Spleen (tissue), 11 donors: ENCODE measurements around the gene FOXF1. TPM values are rescaled to one million over a fixed set of nuclear protein-coding genes. Genes with fewer than 3 reads are reported as not detected.
A peak's percentile ranks its signal among the peaks of the same experiment; 100 is the strongest.

Experiments used
- DNase-seq: peaks from one replicate; pipeline ENCODE4 v3.0.0-alpha.2; 2020
- H3K27ac ChIP-seq, 8 donors: fragments of 200-600 bp; sonication (generic) in 7 of 8; 1 replicate in 4 of 8; 2 replicates in 4 of 8; pipeline versions ENCODE4 v1.5.0 to v1.8.0; 2016 to 2021; ENCODE audit warnings: inconsistent platforms in 4 of 8, mild to moderate bottlenecking in 4 of 8, moderate library complexity in 1 of 8
- H3K27me3 ChIP-seq, 7 donors: fragments of 200-600 bp; sonication (generic) in 6 of 7; replicated peaks in 1 of 7; 1 replicate in 4 of 7; 2 replicates in 3 of 7; pipeline versions ENCODE4 v1.5.0 to v1.8.0; 2016 to 2021; ENCODE audit warnings: inconsistent platforms in 3 of 7, mild to moderate bottlenecking in 1 of 7
- H3K36me3 ChIP-seq, 6 donors: fragments of 200-600 bp; sonication (generic) in 5 of 6; 1 replicate in 4 of 6; 2 replicates in 2 of 6; pipeline versions ENCODE4 v1.5.0 to v1.8.0; 2016 to 2021; ENCODE audit warnings: inconsistent platforms in 2 of 6
- H3K4me1 ChIP-seq, 6 donors: fragments of 200-600 bp; sonication (generic) in 5 of 6; 1 replicate in 3 of 6; 2 replicates in 3 of 6; pipeline versions ENCODE4 v1.5.0 to v1.8.0; 2016 to 2021; ENCODE audit warnings: inconsistent platforms in 3 of 6
- H3K4me3 ChIP-seq, 8 donors: fragments of 200-600 bp; sonication (generic) in 7 of 8; 1 replicate in 4 of 8; 2 replicates in 4 of 8; pipeline versions ENCODE4 v1.5.0 to v1.8.0; 2016 to 2021; ENCODE audit warnings: inconsistent platforms in 4 of 8, mild to moderate bottlenecking in 4 of 8, moderate library complexity in 2 of 8
- H3K9me3 ChIP-seq, 8 donors: fragments of 200-600 bp; sonication (generic) in 7 of 8; 1 replicate in 4 of 8; 2 replicates in 4 of 8; pipeline versions ENCODE4 v1.5.0 to v1.8.0; 2016 to 2021; ENCODE audit warnings: inconsistent platforms in 4 of 8
- CTCF ChIP-seq, 11 experiments: fragments of 200-600 bp in 7 of 11; fragments of 450-650 bp in 4 of 11; sonication (generic) in 4 of 11; IDR thresholded peaks in 8 of 11; conservative IDR thresholded peaks in 3 of 11; 1 replicate in 7 of 11; 2 replicates in 4 of 11; pipeline versions ENCODE4 v1.4.0 to v1.8.0; 2016 to 2021; ENCODE audit warnings: antibody characterized with exemption in 11 of 11, inconsistent platforms in 4 of 11, mild to moderate bottlenecking in 1 of 11
- POLR2A ChIP-seq, 3 donors: fragments of 450-650 bp; IDR thresholded peaks; one replicate each; pipeline ENCODE4 v1.5.1; 2017; ENCODE audit warnings: antibody characterized with exemption in 3 of 3, mild to moderate bottlenecking in 1 of 3
- POLR2AphosphoS5 ChIP-seq, 3 donors: sonication (generic); formaldehyde crosslinking; IDR thresholded peaks; one replicate each; pipeline ENCODE4 v1.5.1; 2017; ENCODE audit warnings: antibody characterized with exemption in 3 of 3
- WGBS, 5 donors: extraction: QIAGEN DNeasy Blood & Tissue Kit in 3 of 5; methylation state at CpG; one replicate each; pipeline versions ENCODE4 v1.1.5 to v1.1.7; 2013 to 2018; 5-methylcytosine and 5-hydroxymethylcytosine counted together
- intact Hi-C: fragments of 100-400 bp; cut with DNase I; formaldehyde crosslinking; loops from one replicate; pipeline ENCODE4 v1.15.0; 2023; ENCODE audit warnings: low total_unique reads
- polyA plus RNA-seq, 3 donors: library from polyadenylated mRNA; stranded (reverse); fragments of 200-250 nt; gene quantifications; one replicate each; pipeline ENCODE4 v1.2.1, GENCODE V29; 2013
- total RNA-seq, 7 donors: library from RNA; depleted of rRNA in 3 of 7; stranded (reverse); fragments of >200 nt in 3 of 7; fragmentation: NEBNext Ultra II Directional in 4 of 7; extraction: Animal tissue kit (Norgen Biotek cat#: 25700) in 4 of 7; gene quantifications; one replicate each; pipeline versions ENCODE4 v1.1.0 to v1.2.1, GENCODE V29; 2016 to 2021
- donor health status: healthy with polysubstance abuse.
- donor health status: DM: no; HTN: no; CAD: no; lungs with moderate emphysema.
- donor health status: DM: no; HTN: no; CAD: no.
- donor health status: Bipolar disorder and iron deficiency.
- donor health status: healthy.
- donor health status: DM: no; HTN: no; CAD: no.
- donor health status: DM: yes; HTN: yes; CAD: no.

Gene FOXF1
- total and polyA plus RNA-seq, 10 donors = 0.33 to 2.2 (median 0.68) TPM

DNA sequence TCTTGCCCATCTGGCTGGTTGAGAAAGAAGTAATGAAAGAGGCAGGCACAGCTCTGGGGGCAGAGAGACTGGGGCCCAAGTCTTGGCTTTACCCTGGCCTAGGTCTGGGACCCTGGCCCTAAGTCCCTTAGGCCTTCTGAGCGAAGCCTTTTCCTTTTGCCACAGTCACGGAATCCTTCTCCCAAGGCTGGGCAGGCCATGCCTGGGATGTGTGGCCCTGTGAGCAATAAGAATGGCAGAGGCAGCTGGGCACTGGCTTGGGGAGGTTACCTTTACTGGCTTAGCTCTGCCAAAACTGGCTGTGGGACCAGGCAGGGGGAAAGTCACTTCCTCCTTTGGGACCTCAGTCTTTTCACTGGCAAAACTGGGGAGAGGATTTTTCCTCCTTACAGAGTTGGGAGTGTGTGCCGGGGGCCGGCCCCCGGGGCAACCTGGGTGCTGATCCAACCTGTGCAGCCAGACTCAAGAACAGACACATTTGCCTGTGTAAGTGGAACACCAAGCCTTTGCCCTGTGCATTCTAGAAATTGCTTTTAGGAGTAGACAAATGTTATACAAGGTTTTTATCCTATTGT is 12.9 kb downstream of the FOXF1 start:
- intact Hi-C loops = loop anchor here (5.0 to 10.0 kb wide), 2 partner anchors 451 to 478 kb away; no protein-coding TSS in a partner anchor
- Histone ChIP-seq H3K27me3 (peaks cover 0 to 57% (median 28%) of the 10 kb centered on the region in 7 donors), H3K4me1 (peaks cover 10 to 17% (median 13%) of the 10 kb centered on the region in 6 donors), H3K9me3 (no peaks in the 10 kb centered on the region), H3K4me3 (no peak overlapping the region), H3K27ac (no peak overlapping the region), H3K36me3 (peaks cover 0 to 1% (median 0%) of the 10 kb centered on the region in 6 donors)
- DNase-seq = peak; percentile 42
- 75 to 80% (median 78%) methylated on average over 5 of the region's 5 CpGs for WGBS, 5 donors
- TF ChIP-seq POLR2A (IDR thresholded peaks at IDR 0.05) = no peak
- no peak for TF ChIP-seq CTCF (IDR thresholded peaks at IDR 0.05 in 8 of 11, conservative IDR thresholded peaks at IDR 0.05 in 3 of 11)
- no peak for TF ChIP-seq POLR2AphosphoS5 (IDR thresholded peaks at IDR 0.05)

- Histone ChIP-seq H3K36me3 (peaks cover 0 to 9% (median 0%) of the 10 kb centered on the region in 6 donors), H3K27me3 (peaks cover 0 to 50% (median 26%) of the 10 kb centered on the region in 7 donors), H3K4me1 (peaks cover 10 to 17% (median 13%) of the 10 kb centered on the region in 6 donors), H3K9me3 (no peaks in the 10 kb centered on the region), H3K4me3 (no peak overlapping the region), H3K27ac (no peak overlapping the region)
- 77 to 84% (median 80%) methylated on average over 6 of the region's 6 CpGs for WGBS, 5 donors
- no peak for TF ChIP-seq CTCF (IDR thresholded peaks at IDR 0.05 in 8 of 11, conservative IDR thresholded peaks at IDR 0.05 in 3 of 11)
- TF ChIP-seq POLR2A (IDR thresholded peaks at IDR 0.05) = no peak
- no peak for TF ChIP-seq POLR2AphosphoS5 (IDR thresholded peaks at IDR 0.05)
- no peak for DNase-seq
- intact Hi-C loops = loop anchor here (5.0 to 10.0 kb wide), 2 partner anchors 452 to 479 kb away; no protein-coding TSS in a partner anchor
Observed at GRCh38 chr16:86524029-86524428, 13.7 kb downstream of the FOXF1 start.

- no peak overlapping the region for H3K4me3 ChIP-seq
- WGBS, 5 donors = 64 to 71% (median 66%) methylated on average over 12 of the region's 12 CpGs
- no peaks in the 10 kb centered on the region for H3K9me3 ChIP-seq
- peaks cover 0 to 33% (median 12%) of the 10 kb centered on the region in 7 donors for H3K27me3 ChIP-seq
- no peak overlapping the region for H3K27ac ChIP-seq
- intact Hi-C loops = loop anchor here (10.0 kb wide), 1 partner anchor 481 kb away; no protein-coding TSS in a partner anchor
- H3K4me1 ChIP-seq = peaks cover 0 to 2% (median under 1%) of the 10 kb centered on the region in 6 donors
- no peak for TF ChIP-seq POLR2AphosphoS5 (IDR thresholded peaks at IDR 0.05)
- TF ChIP-seq CTCF (IDR thresholded peaks at IDR 0.05 in 8 of 11, conservative IDR thresholded peaks at IDR 0.05 in 3 of 11) = no peak
- TF ChIP-seq POLR2A (IDR thresholded peaks at IDR 0.05) = no peak
- peak; percentile 44 for DNase-seq
- peaks cover 0 to 23% (median 0%) of the 10 kb centered on the region in 6 donors for H3K36me3 ChIP-seq
Observed at GRCh38 chr16:86525696-86526095, 15.4 kb downstream of the FOXF1 start.

DNA sequence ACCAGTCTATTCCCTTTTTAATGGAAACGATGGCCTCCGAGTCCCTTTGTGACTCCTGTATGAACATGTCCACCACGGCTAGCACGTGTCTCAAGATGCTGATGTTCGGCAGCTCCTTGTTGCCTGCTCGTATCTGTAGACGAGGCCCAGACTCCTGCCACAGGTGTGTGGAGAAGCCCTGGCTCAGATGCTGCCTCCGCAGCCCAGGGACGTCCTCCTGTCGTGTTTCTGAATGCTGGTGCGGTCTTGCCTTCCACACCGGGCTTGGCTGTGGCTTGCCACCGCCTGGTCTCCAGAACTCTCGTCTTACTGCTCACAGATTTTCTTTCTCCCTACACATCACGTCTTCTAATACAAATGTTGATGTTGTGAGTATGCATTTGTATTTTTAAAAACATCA is 17.0 kb downstream of the FOXF1 start:
- peaks cover 0 to 39% (median 14%) of the 10 kb centered on the region in 6 donors for H3K36me3 ChIP-seq
- DNase-seq = no peak
- H3K4me3 ChIP-seq = no peak overlapping the region
- 89 to 97% (median 95%) methylated on average over 15 of the region's 15 CpGs for WGBS, 5 donors
- H3K27ac ChIP-seq = no peak overlapping the region
- intact Hi-C loops = loop anchor here (10.0 kb wide), 1 partner anchor 483 kb away; no protein-coding TSS in a partner anchor
- TF ChIP-seq CTCF (IDR thresholded peaks at IDR 0.05 in 8 of 11, conservative IDR thresholded peaks at IDR 0.05 in 3 of 11) (no peak), POLR2A (IDR thresholded peaks at IDR 0.05) (no peak), POLR2AphosphoS5 (IDR thresholded peaks at IDR 0.05) (no peak)
- no peaks in the 10 kb centered on the region for H3K4me1 ChIP-seq
- H3K27me3 ChIP-seq = peaks cover 0 to 16% (median 0%) of the 10 kb centered on the region in 7 donors
- no peaks in the 10 kb centered on the region for H3K9me3 ChIP-seq
